Hepatocyte (in vitro differentiated cells): ENCODE measurements around the gene TMCC2.

Source experiments
- CTCF ChIP-seq: fragments of 200-600 bp; sonication (generic); IDR thresholded peaks from 2 replicates; pipeline ENCODE4 v1.5.1; 2016; ENCODE audit warnings: antibody characterized with exemption, mild to moderate bottlenecking; ENCODE audit not compliant: poor library complexity
- EZH2 ChIP-seq: fragments of 200-600 bp; sonication (generic); IDR thresholded peaks from 2 replicates; pipeline ENCODE4 v1.6.1; 2016; ENCODE audit warnings: antibody characterized with exemption, mild to moderate bottlenecking, borderline replicate concordance

GRCh38 chr1:205226868-205227583 is 720 bp upstream of the TMCC2 start:
- TF ChIP-seq CTCF (no peak), EZH2 (no peak)
